ENCODE measurements around the gene C9orf72. TPM values are rescaled to one million over a fixed set of nuclear protein-coding genes. Genes with fewer than 3 reads are reported as not detected.
A peak's percentile ranks its signal among the peaks of the same experiment; 100 is the strongest.
"Not testable (repeated sequence)": the region's sequence is repeated elsewhere in the genome, so short reads cannot be mapped to it uniquely, and the experiment has no call there.

C9orf72 gene
- total RNA-seq, result 15.1 TPM

GRCh38 chr9:27572918-27573633 is at the start of gene C9orf72:
Gene C9orf72 (minus strand): TSS chr9:27573481. CDS start chr9:27567120, 6,361 bp downstream.
- H3K27ac ChIP-seq (ENCODE audit: low read depth, low read length), result peak within 1 kb of the TSS; percentile 91
- no peaks in the 10 kb centered on the region for H3K36me3 ChIP-seq (ENCODE audit: control insufficient read depth in 3 of 3, insufficient read depth in 3 of 3, low read length in 3 of 3)
- H3K9ac ChIP-seq (ENCODE audit: low read depth in 1 of 3, low read length in 3 of 3), result peak within 1 kb of the TSS; percentile 85 to 87 (median 87)
- H3K27me3 ChIP-seq (ENCODE audit: control insufficient read depth in 3 of 3, insufficient read depth in 3 of 3, low read length in 3 of 3), result no peaks in the 10 kb centered on the region
- H3K4me1 ChIP-seq (ENCODE audit: control insufficient read depth in 3 of 3, insufficient read depth in 3 of 3, low read length in 3 of 3), result peaks cover 12 to 18% (median 15%) of the 10 kb centered on the region in 3 donors
- peak within 1 kb of the TSS; percentile 85 to 90 (median 87) for H3K4me3 ChIP-seq (ENCODE audit: low read length in 3 of 3)
- no peaks in the 10 kb centered on the region for H3K9me3 ChIP-seq (ENCODE audit: control insufficient read depth in 3 of 3, low read length in 3 of 3)

- no peaks in the 10 kb centered on the region for H3K36me3 ChIP-seq (ENCODE audit: control insufficient read depth in 3 of 3, insufficient read depth in 3 of 3, low read length in 3 of 3)
- H3K4me1 ChIP-seq (ENCODE audit: control insufficient read depth in 3 of 3, insufficient read depth in 3 of 3, low read length in 3 of 3), result no peaks in the 10 kb centered on the region
- no peaks in the 10 kb centered on the region for H3K27me3 ChIP-seq (ENCODE audit: control insufficient read depth in 3 of 3, insufficient read depth in 3 of 3, low read length in 3 of 3)
- H3K27ac ChIP-seq (ENCODE audit: low read depth, low read length), result no peak overlapping the region
- no peak overlapping the region for H3K9ac ChIP-seq (ENCODE audit: low read depth in 1 of 3, low read length in 3 of 3)
- no peaks in the 10 kb centered on the region for H3K9me3 ChIP-seq (ENCODE audit: control insufficient read depth in 3 of 3, low read length in 3 of 3)
- H3K4me3 ChIP-seq (ENCODE audit: low read length in 3 of 3), result no peak overlapping the region
These were observed 49.5 kb upstream of the C9orf72 start for GRCh38 chr9:27622693-27623340.

GRCh38 chr9:27619743-27620142 is 46.5 kb upstream of the C9orf72 start:
- Histone ChIP-seq H3K4me3 (ENCODE audit: low read length in 3 of 3) (no peak overlapping the region), H3K27ac (ENCODE audit: low read depth, low read length) (no peak overlapping the region), H3K27me3 (ENCODE audit: control insufficient read depth in 3 of 3, insufficient read depth in 3 of 3, low read length in 3 of 3) (no peaks in the 10 kb centered on the region), H3K4me1 (ENCODE audit: control insufficient read depth in 3 of 3, insufficient read depth in 3 of 3, low read length in 3 of 3) (no peaks in the 10 kb centered on the region), H3K9me3 (ENCODE audit: control insufficient read depth in 3 of 3, low read length in 3 of 3) (no peaks in the 10 kb centered on the region), H3K9ac (ENCODE audit: low read depth in 1 of 3, low read length in 3 of 3) (no peak overlapping the region), H3K36me3 (ENCODE audit: control insufficient read depth in 3 of 3, insufficient read depth in 3 of 3, low read length in 3 of 3) (no peaks in the 10 kb centered on the region)

GRCh38 chr9:27618066-27618465 is 44.8 kb upstream of the C9orf72 start:
- H3K9me3 ChIP-seq (ENCODE audit: control insufficient read depth in 3 of 3, low read length in 3 of 3), result no peaks in the 10 kb centered on the region
- H3K4me1 ChIP-seq (ENCODE audit: control insufficient read depth in 3 of 3, insufficient read depth in 3 of 3, low read length in 3 of 3), result no peaks in the 10 kb centered on the region
- no peaks in the 10 kb centered on the region for H3K36me3 ChIP-seq (ENCODE audit: control insufficient read depth in 3 of 3, insufficient read depth in 3 of 3, low read length in 3 of 3)
- peaks cover 0 to 5% (median 4%) of the 10 kb centered on the region in 3 donors for H3K27me3 ChIP-seq (ENCODE audit: control insufficient read depth in 3 of 3, insufficient read depth in 3 of 3, low read length in 3 of 3)
- no peak overlapping the region for H3K27ac ChIP-seq (ENCODE audit: low read depth, low read length)
- H3K4me3 ChIP-seq (ENCODE audit: low read length in 3 of 3), result no peak overlapping the region
- no peak overlapping the region for H3K9ac ChIP-seq (ENCODE audit: low read depth in 1 of 3, low read length in 3 of 3)

GRCh38 chr9:27614551-27614950 is 41.3 kb upstream of the C9orf72 start:
- Histone ChIP-seq H3K9me3 (ENCODE audit: control insufficient read depth in 3 of 3, low read length in 3 of 3) (no peaks in the 10 kb centered on the region), H3K4me3 (ENCODE audit: low read length in 3 of 3) (no peak overlapping the region)

GRCh38 chr9:27612036-27612435 is 38.8 kb upstream of the C9orf72 start:
- not testable (repeated sequence) for H3K4me1 ChIP-seq (ENCODE audit: control insufficient read depth in 3 of 3, insufficient read depth in 3 of 3, low read length in 3 of 3); H3K36me3 ChIP-seq (ENCODE audit: control insufficient read depth in 3 of 3, insufficient read depth in 3 of 3, low read length in 3 of 3); H3K9me3 ChIP-seq (ENCODE audit: control insufficient read depth in 3 of 3, low read length in 3 of 3); H3K4me3 ChIP-seq (ENCODE audit: low read length in 3 of 3); H3K27ac ChIP-seq (ENCODE audit: low read depth, low read length); H3K27me3 ChIP-seq (ENCODE audit: control insufficient read depth in 3 of 3, insufficient read depth in 3 of 3, low read length in 3 of 3); H3K9ac ChIP-seq (ENCODE audit: low read depth in 1 of 3, low read length in 3 of 3)

More at GRCh38 chr9:27614551-27614950, 41.3 kb upstream of the C9orf72 start:
- Histone ChIP-seq H3K4me1 (ENCODE audit: control insufficient read depth in 3 of 3, insufficient read depth in 3 of 3, low read length in 3 of 3) (no peaks in the 10 kb centered on the region), H3K27ac (ENCODE audit: low read depth, low read length) (no peak overlapping the region), H3K27me3 (ENCODE audit: control insufficient read depth in 3 of 3, insufficient read depth in 3 of 3, low read length in 3 of 3) (peaks cover 0 to 5% (median 4%) of the 10 kb centered on the region in 3 donors), H3K36me3 (ENCODE audit: control insufficient read depth in 3 of 3, insufficient read depth in 3 of 3, low read length in 3 of 3) (no peaks in the 10 kb centered on the region), H3K9ac (ENCODE audit: low read depth in 1 of 3, low read length in 3 of 3) (no peak overlapping the region)

- Histone ChIP-seq H3K9me3 (ENCODE audit: control insufficient read depth in 3 of 3, low read length in 3 of 3) (no peaks in the 10 kb centered on the region), H3K4me3 (ENCODE audit: low read length in 3 of 3) (no peak overlapping the region), H3K4me1 (ENCODE audit: control insufficient read depth in 3 of 3, insufficient read depth in 3 of 3, low read length in 3 of 3) (no peaks in the 10 kb centered on the region), H3K9ac (ENCODE audit: low read depth in 1 of 3, low read length in 3 of 3) (no peak overlapping the region), H3K36me3 (ENCODE audit: control insufficient read depth in 3 of 3, insufficient read depth in 3 of 3, low read length in 3 of 3) (no peaks in the 10 kb centered on the region), H3K27me3 (ENCODE audit: control insufficient read depth in 3 of 3, insufficient read depth in 3 of 3, low read length in 3 of 3) (peaks cover 0 to 5% (median 4%) of the 10 kb centered on the region in 3 donors), H3K27ac (ENCODE audit: low read depth, low read length) (no peak overlapping the region)
These were observed 37.3 kb upstream of the C9orf72 start for GRCh38 chr9:27610622-27611021.

- Histone ChIP-seq H3K36me3 (ENCODE audit: control insufficient read depth in 3 of 3, insufficient read depth in 3 of 3, low read length in 3 of 3) (no peaks in the 10 kb centered on the region), H3K4me1 (ENCODE audit: control insufficient read depth in 3 of 3, insufficient read depth in 3 of 3, low read length in 3 of 3) (no peaks in the 10 kb centered on the region), H3K9ac (ENCODE audit: low read depth in 1 of 3, low read length in 3 of 3) (no peak overlapping the region), H3K27me3 (ENCODE audit: control insufficient read depth in 3 of 3, insufficient read depth in 3 of 3, low read length in 3 of 3) (no peaks in the 10 kb centered on the region), H3K27ac (ENCODE audit: low read depth, low read length) (no peak overlapping the region), H3K4me3 (ENCODE audit: low read length in 3 of 3) (no peak overlapping the region), H3K9me3 (ENCODE audit: control insufficient read depth in 3 of 3, low read length in 3 of 3) (no peaks in the 10 kb centered on the region)
These were observed 29.7 kb upstream of the C9orf72 start for GRCh38 chr9:27602954-27603353.

GRCh38 chr9:27602142-27602861 is 29.0 kb upstream of the C9orf72 start:
- Histone ChIP-seq H3K27ac (ENCODE audit: low read depth, low read length) (no peak overlapping the region), H3K36me3 (ENCODE audit: control insufficient read depth in 3 of 3, insufficient read depth in 3 of 3, low read length in 3 of 3) (no peaks in the 10 kb centered on the region), H3K4me1 (ENCODE audit: control insufficient read depth in 3 of 3, insufficient read depth in 3 of 3, low read length in 3 of 3) (no peaks in the 10 kb centered on the region), H3K27me3 (ENCODE audit: control insufficient read depth in 3 of 3, insufficient read depth in 3 of 3, low read length in 3 of 3) (no peaks in the 10 kb centered on the region), H3K4me3 (ENCODE audit: low read length in 3 of 3) (no peak overlapping the region), H3K9ac (ENCODE audit: low read depth in 1 of 3, low read length in 3 of 3) (no peak overlapping the region), H3K9me3 (ENCODE audit: control insufficient read depth in 3 of 3, low read length in 3 of 3) (no peaks in the 10 kb centered on the region)

GRCh38 chr9:27601396-27601795 is 28.1 kb upstream of the C9orf72 start:
- Histone ChIP-seq H3K27ac (ENCODE audit: low read depth, low read length) (peak overlapping the region; percentile 2), H3K27me3 (ENCODE audit: control insufficient read depth in 3 of 3, insufficient read depth in 3 of 3, low read length in 3 of 3) (no peaks in the 10 kb centered on the region), H3K9me3 (ENCODE audit: control insufficient read depth in 3 of 3, low read length in 3 of 3) (no peaks in the 10 kb centered on the region), H3K4me1 (ENCODE audit: control insufficient read depth in 3 of 3, insufficient read depth in 3 of 3, low read length in 3 of 3) (no peaks in the 10 kb centered on the region), H3K4me3 (ENCODE audit: low read length in 3 of 3) (no peak overlapping the region), H3K36me3 (ENCODE audit: control insufficient read depth in 3 of 3, insufficient read depth in 3 of 3, low read length in 3 of 3) (no peaks in the 10 kb centered on the region), H3K9ac (ENCODE audit: low read depth in 1 of 3, low read length in 3 of 3) (no peak overlapping the region)
